ENCODE measurements around the gene DTX3L.

DNA sequence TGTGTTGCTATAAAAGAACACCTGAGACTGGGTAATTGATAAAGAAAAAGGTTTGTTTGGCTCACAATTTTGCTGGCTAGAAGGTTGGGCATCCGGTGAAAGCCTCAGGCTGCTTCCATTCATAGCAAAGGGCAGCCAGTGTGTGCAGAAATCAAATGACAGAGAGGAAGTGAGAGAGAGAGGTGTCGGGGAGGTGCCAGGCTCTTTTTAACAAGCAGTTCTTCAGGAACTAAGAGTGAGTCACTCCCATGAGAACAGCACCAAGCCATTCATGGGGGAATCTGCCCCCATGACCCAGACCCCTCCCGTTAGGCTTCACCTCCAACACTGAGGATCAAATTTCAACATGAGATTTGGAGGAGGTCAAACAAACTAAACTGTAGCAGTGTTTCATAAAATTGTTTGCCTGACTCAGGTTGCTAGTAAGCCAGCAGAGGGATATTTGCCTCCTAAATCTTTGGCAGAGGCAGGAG lies 8.8 kb downstream of the DTX3L start:
- TF ChIP-seq EZH2 (IDR thresholded peaks at IDR 0.05; ENCODE audit: insufficient read depth, low read length) = no peak
- TF ChIP-seq CTCF (IDR thresholded peaks at IDR 0.05; ENCODE audit: insufficient read depth, low read depth, low read length) = no peak

Measured in astrocyte (in vitro differentiated cells and primary cell).